Fibroblast of upper back skin (primary cell): ENCODE results near the gene BOD1L1.

Experiments used
- DNase-seq: peaks from one replicate; pipeline ENCODE4 v3.0.0-alpha.2; 2013

The BOD1L1 gene

DNA sequence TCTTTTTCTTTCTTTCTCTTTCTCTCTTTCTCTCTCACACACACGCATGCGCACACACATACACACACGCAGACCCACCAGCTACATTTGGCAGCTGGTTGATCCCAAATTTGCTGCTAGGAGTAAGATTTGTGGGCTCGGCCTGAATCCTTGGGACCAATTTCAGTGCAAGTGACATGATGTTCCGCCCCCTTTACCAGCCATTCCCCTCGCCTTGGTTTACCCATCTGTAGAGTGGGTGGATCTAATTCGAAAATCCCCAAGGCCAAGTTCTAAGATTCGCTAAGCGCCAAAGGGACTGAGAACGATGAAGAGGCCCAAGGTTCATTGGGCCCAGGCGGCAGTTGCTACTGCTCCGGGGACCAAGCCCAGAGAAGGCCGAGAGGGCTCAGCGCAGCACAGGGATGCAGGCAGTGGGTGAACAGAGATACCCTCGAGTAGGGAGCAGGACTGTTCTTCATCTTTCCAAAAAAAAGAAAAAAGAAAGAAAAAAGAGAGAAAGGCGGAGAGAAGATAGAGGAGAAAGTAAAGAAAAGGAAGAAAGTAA is 89.0 kb downstream of the BOD1L1 start:
- DNase-seq, result no peak

DNA sequence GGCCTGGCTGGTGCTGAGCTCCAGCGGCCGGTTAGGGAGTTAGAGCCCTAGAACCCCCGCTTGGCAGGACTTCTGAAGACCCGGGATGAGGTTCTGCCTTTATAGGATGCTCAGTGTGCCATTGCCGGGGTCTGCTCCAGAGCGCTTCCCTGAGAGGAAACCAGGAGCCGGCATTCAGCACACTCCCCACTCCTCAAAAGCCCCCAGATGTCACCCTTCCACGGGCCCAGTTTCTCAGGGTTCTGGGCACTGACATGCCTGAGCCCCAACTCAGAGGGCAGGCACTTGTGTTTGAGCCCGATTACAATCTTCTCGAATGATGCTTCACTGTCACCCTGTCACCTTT is 89.7 kb downstream of the BOD1L1 start:
- no peak for DNase-seq

DNA sequence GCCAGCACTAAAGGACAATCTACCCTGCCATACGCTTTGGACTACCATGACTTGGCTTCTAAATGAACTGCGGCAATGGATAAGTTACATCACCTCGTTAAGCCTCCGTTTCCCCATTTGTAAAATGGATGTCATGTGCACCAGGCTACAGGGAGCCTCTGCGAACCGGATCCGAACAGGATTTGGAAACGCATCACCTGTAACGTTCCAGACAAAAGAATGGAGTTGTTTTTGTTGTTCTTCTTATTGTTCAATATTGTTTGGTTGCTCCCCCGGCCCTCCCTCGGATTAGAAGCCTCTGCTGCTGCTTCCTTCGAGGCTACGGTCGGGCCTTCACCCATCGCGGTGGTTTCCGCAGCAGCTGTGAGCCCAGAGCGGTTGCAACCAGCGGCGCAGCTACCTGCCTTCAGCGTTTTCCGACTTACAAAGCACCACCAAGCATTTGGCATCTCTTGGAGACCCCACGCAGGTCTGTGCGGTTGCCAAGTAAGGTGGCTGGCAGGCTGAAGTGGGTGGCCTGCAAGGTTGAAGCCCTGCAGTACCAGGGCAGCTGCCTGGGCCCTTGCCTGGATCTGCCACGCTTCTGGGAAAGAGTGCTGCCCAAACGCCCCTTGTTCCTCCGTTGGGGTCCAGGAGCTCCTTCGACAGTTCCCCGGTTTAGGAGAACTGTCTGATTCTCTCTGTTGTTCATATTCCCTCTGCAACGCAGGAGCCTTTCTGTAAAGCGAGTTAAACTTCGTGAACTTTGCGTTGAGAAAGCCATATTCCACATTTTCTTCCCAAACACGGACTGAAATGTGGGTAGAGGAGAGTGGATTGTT is 90.3 kb downstream of the BOD1L1 start:
- no peak for DNase-seq

DNA sequence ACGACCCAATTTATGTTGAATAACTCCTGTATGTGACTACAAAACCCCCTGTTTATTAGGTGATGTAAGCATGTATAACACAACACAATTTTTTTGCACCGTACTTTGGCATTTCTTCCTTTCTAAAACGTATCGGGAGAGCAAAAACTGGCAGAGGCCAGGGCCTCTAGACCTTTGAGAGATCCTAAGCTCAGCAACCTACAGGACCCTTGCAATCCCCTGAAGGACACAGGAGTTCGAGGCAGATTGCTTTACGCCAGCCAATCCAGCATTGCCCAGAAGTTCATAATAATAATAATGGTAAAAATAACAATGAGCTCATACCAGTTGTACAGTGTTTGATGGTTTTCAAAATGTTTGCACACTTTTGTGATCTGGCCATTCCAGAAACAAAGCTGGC is 90.9 kb downstream of the BOD1L1 start:
- DNase-seq, result no peak

DNA sequence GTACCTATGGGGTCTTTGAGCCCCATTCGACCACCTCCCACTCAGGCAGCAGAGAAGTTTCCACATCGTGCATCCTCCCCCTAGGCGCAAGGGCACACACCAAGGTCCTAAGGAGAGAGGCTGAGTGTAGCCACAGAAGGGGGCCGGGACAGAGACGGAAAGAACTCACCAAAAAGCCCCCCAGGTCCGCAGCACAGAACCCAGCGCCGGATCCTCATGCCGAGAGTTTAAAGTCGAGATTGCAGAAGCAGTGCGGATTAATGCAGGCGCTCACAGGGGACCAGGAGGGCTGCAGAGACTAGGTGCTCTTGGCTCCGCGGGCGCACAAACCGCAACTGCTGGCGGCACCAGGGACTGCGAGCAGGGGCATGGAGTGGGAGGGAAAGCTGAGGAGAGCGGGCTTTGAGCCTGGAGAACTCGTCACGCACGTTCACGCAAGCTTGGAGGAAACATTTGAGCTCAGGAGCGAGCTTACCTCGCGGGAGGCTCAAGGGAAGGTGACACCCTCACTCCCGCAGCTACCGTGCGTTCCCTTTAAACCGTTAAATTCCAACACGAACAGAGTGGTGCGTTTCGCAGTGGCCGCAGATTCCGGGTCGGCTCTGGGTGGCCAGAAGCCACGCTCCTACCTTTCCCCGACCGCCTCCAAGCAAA is 91.7 kb downstream of the BOD1L1 start:
- no peak for DNase-seq

DNA sequence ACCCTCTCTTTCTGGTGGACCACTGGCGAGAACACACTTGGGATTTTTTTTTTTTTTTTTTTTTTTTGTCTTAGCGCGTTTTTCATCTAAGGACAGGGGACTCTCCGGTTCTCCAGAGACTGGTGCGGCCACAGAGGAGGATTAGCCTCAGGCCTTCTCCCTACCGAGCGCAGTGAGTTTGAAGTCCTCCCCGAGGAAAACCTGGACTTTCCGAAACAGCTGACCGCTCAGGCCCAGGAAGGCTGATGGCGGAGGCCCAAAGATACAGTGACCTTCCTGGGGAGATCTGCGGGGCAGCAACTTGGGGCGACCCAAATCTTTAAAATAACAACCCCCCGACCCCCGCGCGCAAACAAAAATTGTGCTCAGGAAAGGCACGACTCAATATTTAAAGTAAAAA is 92.4 kb downstream of the BOD1L1 start:
- no peak for DNase-seq

DNA sequence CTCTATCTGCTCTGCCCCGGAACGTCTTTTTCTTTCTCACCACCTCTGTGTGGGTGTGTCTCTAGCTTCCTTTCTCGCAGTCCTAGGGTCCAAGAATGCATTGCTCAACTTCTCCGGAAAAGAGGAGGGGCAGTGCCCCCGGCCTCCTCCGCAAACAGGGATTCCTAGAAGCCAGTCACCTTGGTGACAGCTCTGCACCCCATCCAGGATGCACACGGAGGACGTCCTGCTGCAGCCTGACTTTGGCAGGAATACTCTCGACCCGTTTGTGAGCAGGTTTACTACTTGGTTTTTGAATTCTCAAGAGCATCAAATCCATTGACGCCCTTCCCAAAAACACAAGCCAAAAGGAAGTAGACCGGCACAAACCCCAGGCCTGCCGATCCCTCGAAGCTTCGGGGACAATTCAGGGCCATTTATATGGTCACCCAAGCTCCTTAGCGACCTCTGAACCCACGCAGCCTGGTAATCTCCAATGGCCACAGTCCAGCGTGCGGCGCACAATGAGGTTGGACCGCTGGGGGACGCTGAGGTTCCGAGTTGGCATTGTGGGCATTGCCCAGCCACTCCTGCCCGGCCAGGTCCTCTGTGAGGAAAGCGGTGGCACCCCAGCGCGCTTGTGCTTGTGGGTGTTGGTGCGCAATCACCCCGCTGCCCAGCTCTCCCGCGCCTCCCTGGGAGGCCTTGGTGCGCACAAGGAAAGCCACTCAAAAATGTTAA is 93.0 kb downstream of the BOD1L1 start:
- no peak for DNase-seq

DNA sequence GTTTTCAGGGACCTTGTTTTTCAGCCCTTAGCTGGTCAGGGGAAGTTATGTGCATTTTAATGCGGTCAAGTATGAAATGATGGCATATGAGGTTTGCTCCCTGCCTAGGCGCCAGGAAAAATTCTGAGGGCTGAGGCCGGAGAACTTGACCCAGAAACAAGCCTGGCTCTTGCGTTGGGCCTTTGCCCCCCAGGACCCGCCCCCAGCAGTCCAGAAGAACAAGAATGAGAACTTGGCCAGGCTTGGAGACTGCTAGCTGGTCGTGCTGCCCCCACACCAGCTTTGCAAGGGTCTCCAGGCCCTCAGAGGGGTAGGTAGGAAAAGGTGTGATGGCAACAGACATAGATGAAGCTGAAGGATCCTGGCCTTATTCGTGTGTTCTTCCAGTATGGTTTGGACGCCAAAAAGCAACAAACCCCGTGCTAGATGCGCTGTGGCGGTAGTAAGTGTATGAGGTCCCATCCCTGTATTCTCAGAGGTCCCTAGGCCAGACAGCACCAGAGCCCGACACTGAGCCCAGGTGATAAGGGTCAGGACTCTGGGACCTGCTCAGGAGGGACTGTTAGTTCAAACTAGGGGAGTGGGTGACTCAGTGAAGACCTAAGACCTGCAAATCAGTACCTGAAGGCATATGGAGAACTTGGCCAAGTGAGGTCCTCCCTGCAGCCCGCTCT is 93.7 kb downstream of the BOD1L1 start:
- DNase-seq, result no peak

DNA sequence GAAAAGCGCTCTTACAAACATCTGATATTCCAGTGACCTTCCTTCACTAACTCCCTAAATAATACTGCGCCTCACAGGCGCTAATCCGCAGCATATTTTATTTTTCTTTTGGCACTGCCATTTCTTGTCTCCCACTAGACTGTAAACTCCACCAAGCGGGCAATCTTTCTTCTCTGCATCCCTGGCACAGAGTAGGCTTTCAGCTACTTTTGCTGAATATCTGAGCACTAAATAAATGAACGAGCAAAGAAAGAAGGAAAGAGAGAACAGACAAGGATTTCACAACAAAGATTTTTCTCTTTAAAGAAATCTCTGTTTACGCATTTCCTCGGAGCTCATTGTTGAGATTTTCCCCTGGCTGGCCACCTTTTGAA is 95.9 kb downstream of the BOD1L1 start:
- DNase-seq, result no peak

DNA sequence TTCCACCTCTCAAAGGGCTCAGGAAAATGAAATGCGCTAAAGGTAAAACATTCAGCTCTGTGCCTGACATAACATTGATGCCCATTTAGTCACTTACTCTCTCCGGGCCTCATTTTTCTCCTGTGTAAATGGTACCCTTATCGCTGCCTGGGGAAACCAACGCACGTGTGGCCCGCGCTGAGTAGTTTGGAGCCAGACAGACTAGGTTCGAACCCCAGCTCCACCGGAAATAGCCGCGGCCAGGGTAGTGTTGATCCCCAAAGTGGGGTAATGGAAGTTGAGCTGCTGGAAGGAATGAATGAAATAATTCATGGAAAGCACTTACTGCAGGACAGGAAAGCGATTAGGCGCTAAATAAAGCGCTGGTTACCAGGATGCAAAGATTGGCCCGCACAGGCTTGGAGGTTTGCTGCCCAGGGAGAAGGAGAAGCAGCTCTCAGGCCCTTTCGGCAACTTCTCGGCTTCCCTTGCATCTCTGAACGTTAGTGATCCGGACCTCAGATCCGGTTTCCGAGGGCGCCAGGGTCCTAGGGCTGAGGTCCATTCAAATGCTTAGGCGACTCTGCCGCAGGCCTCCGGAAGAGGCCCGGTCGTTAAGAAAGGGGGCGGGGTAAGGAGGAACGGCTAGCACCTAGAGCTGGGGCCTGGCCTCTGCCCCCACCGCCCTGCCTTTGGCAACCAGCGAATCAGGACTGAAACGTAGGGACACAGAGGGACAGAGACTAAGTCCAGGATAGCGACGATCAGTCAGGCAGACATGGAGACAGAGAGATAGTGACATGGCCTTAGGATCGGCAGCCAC is 96.5 kb downstream of the BOD1L1 start:
- no peak for DNase-seq

DNA sequence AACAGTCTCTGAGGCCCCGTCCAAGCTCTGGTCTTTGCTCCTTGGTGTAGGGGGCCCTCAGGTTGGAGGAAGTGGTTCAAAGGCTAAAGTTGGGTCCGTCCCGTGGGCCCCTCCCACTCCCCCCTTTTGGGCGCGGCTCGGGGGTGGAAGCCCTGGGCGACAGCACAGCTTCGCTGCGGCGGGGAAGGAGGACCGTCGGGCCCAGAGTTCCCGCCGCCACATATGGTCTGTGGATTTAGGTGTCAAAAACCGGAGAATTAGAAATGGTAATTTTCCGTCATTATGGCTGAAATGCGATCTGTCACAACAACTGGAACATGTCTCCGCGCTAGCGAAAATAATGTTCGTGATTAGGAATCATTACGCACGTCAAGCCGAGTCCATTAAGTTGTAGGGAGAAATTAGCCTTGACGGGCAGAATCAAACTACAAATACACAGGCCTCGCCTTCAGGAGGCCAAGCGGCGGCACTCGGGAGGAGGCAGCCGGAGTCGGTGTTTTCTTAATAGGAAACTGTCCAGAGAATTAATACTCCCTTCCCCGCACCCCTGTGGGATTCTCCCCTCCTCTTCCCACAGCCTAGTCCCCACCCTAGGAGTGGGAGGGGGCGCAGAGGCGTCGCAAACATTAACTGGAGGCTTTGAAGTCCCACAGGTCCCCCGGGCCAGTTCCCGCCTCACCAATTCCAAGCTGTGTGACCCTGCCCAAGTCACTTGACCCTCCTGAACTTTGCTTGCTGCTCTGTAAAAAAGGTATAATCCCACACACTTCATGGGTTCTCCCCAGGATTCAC is 98.2 kb downstream of the BOD1L1 start:
- no peak for DNase-seq

DNA sequence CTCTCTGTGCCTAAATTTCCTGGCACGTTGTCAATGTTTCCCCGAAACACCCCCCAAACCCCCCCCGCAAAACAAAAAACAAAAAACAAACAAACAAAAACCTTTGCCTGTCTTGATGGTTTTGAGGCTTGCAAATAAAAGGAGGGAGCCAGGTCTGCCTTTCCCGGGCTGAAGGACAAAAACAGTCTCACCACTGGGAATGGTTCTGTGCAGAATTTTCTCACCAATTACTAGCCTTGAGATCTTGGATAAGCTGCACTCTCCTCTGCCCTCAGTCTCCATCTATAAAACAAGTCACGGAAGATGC is 98.8 kb downstream of the BOD1L1 start:
- no peak for DNase-seq

DNA sequence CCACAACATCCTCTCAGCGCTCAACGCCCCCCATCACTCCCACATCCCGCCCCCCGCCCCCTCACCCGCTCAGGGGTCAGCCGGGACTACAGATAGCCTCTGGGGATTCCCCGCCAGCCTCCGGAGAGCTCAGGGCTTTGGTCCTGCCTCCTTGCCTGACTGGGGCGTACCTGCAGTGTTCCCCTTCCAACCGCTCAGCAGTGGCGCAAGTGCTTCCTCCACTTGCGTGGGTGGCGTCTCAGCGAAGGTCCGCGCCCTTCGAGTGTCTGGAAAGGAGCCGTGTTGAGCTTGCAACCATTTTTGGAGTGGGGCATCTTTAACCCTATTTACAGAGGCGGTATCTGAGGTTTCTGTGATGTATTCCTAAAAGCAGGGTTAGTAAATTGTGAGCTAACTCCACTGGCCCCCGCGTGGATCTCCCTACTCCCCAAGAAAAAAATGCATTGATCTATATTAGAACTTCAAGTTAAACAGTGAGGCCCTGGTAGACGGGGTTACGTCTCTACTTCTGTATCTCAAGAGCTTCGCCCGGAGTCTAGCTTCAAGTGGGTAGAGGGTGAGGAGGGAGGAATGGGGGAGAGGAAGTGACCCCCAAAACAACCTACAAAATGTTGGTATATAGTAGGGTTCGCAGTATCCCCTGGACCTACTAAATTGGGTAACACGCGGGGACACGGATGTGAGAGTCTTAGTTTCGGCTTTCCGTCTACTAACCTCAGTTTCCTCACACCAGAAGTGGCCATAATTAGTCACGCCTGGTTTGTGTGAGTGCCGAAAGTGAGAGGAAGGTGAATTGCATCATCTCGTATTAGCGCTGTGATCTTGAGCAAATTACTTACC is 99.3 kb downstream of the BOD1L1 start:
- DNase-seq, result no peak

DNA sequence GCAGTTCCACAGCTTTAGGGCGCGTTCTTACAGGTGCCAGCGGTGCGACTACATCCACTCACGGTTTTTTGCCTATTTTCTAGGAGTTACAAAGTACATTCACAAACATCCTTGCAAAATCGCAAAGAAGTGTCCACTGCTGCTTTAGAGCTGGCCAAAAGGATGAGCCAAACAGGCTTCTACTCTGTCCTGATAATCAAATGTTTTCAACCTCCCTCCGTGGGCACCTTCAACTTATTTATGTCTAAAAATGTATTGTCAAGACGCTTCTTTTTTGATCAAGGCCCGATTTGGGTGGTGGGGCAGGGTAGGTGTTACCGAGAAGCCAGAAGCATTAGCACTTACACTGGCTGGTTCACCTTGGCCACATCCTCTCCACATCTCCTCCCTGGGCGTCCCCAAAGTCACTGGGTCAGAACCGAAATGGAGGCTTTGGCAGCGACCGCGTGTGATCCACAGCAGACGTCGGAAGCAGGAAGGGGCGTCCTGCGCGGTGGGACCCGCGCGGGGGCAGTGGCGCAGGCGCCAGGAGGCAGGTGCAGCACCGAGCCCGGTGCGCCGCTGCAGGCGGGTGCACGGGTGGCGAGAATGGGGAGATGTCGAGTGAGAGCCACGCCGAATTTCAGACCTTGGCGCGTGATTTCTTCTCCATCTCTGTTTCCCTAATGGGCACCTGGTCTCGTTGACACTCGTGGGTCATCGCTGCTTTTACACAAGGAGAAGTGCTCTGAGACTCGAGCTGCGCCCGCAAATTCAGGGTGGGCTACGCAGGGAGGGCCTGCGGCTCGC is 100.1 kb downstream of the BOD1L1 start:
- no peak for DNase-seq

DNA sequence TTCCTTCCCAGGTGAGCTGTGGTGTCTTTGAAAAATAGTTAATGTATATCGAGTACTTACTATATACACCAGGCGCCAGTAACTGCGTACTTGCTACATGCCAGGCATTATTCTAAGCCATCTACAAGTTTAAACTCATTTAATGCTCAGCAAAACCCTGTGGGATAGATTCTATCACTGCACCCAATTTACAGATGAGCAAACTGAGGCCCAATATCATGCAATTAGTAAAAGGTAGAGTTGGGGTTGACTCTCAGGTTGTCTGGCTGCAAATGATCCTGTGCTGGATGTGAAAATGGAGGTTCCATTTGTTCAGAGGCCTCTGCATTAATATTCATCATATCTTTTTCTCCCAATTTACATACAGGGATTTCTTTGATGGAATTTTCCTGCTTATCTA is 100.9 kb downstream of the BOD1L1 start:
- no peak for DNase-seq

DNA sequence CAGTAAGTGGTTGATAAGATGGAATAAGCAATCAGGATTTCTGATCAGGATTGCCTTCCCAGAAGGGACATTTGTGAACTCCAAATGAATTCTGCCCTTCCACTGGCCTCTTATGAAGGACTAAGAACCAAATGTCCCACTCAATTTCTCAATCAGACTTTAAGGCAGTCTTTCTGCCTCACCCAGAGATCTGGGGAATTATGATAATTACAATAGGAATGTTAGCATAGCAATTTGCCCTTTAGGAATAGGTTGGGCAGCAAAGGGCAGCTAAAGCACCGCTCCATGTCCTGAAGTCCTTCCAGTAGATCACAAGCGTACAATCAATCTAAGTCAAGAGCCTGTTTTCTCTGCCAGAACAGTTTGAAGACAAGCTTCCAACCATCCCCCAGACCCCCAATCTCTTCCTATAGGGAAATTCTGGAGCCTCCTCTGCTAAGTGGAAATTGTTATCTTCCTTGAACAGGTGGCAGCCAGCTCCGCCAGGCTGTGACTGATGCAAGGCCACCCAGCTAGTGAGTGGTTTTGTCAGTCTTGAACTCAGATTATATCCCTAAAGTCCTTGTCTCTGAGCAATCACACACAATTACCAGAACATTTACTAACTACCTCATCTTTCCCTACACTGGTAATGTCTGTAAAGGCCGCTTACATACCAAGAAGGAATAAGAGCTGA is 101.8 kb downstream of the BOD1L1 start:
- DNase-seq, result no peak

DNA sequence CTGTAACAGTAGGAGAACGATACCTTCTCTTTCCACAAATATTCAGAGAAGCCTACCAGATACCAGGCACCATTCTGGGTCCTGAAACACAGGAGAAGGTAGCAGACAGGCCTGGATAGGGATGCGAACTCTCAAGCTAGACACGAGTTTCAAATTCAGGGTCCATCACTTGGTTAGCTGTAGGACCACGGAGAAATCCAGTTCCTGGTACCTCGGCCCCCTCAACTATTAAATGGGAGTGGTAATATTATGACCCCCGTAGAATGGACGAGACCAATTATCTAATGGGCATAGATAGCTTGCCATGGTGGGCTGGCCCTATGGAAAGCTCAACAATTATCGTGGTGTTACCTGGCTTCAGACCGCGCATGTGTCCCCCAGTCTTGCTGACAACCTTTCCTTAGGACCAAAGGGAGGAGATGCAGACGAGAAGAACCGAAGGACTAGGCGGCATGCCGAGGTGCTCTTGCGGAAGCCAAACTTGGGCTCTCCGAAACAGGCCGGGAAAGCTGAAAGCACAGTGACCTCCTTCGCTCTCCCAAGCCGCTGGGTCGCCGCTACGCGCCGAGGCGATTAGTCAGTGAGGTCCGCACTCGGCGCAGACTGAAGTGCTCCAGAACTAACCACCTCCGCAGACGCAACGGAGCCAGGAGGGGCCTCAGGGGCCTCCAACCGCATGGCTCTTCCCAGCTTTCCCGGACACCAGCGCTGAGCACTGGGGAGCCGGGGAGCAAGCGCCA is 102.9 kb downstream of the BOD1L1 start:
- DNase-seq, result peak; percentile 53
